Measurements from ENCODE around the gene GOLGA2.
A peak's percentile ranks its signal among the peaks of the same experiment; 100 is the strongest.

Gene GOLGA2

DNA sequence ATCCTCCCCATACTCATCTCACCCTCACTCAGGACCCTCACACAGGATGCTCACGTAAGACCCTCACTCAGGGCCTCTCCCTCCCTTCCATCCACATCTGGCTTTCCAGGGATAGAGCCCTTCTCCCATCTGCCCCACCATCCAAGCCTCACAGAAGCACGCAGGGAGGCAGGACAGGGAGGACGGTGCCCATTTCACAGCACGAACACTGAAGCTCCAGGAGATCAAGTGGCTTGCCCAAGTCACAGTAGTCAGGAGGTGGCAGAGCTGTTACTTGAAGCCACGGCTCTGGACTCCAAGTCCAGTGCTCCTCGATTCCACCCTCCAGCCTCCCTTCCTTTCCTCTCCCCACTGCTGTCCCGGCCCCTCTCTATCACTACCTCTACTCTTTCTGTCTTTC, 50.9 kb downstream of the GOLGA2 start:
- H3K27me3 ChIP-seq (replicated peaks; ENCODE audit: control insufficient read depth, insufficient read depth, low read length, poor library complexity, severe bottlenecking), result no peaks in the 10 kb centered on the region
- H3K27ac ChIP-seq (ENCODE audit: insufficient read depth, low read length, poor library complexity, severe bottlenecking), result no peak overlapping the region
- DNase-seq, result no peak
- no peak overlapping the region for H3K4me3 ChIP-seq (ENCODE audit: insufficient read depth, low read depth, low read length, poor library complexity, severe bottlenecking)
- no peaks in the 10 kb centered on the region for H3K36me3 ChIP-seq (ENCODE audit: control insufficient read depth, insufficient read depth, low read length)
- no peaks in the 10 kb centered on the region for H3K9me3 ChIP-seq (ENCODE audit: control insufficient read depth, low read length)
- no peaks in the 10 kb centered on the region for H3K4me1 ChIP-seq (ENCODE audit: control insufficient read depth, insufficient read depth, low read length, poor library complexity, severe bottlenecking)

DNA sequence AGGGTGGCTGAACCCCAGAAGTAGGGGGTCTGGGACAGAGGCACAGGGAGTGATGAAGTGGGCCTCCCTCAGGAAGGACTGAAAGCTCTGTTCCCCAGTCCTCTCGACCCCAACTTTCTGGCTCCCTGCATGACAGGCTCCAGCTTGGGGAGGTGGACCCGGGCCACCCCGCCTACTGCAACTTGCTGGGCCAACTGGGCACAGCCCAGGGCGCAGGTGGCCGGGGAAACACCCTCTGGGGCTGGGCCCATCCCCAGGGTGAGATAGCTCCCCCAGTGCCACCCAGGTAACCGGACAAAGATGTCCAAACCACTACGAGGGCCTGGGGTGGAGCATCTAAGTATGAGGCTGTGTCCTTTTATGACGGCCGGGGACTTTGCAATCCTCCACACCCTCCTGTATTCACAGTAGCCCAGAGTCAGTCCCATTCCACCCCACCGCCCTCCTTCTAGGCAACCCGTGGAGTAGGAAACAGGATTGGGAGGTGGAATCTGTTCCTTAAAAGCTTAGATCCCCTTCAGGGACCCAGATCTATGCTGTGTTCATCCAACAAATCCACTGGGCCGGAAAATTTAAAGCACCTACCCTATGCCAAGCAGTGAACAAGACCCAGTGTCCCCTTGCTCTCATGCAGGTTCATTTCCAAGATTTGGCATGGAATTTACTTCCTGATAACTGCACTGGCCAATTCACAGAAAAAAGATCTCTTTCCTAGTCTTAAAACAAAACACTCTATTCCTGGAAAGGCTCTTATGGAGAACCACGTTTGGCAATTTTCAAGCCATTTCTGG, 52.7 kb downstream of the GOLGA2 start:
- no peak for DNase-seq
- Histone ChIP-seq H3K4me3 (ENCODE audit: insufficient read depth, low read depth, low read length, poor library complexity, severe bottlenecking) (no peak overlapping the region), H3K27me3 (replicated peaks; ENCODE audit: control insufficient read depth, insufficient read depth, low read length, poor library complexity, severe bottlenecking) (no peaks in the 10 kb centered on the region), H3K36me3 (ENCODE audit: control insufficient read depth, insufficient read depth, low read length) (no peaks in the 10 kb centered on the region), H3K9me3 (ENCODE audit: control insufficient read depth, low read length) (no peaks in the 10 kb centered on the region), H3K27ac (ENCODE audit: insufficient read depth, low read length, poor library complexity, severe bottlenecking) (no peak overlapping the region), H3K4me1 (ENCODE audit: control insufficient read depth, insufficient read depth, low read length, poor library complexity, severe bottlenecking) (peaks cover 7% of the 10 kb centered on the region)

- H3K36me3 ChIP-seq (ENCODE audit: control insufficient read depth, insufficient read depth, low read length), result no peaks in the 10 kb centered on the region
- DNase-seq, result no peak
- H3K4me3 ChIP-seq (ENCODE audit: insufficient read depth, low read depth, low read length, poor library complexity, severe bottlenecking), result no peak overlapping the region
- H3K9me3 ChIP-seq (ENCODE audit: control insufficient read depth, low read length), result no peaks in the 10 kb centered on the region
- H3K27ac ChIP-seq (ENCODE audit: insufficient read depth, low read length, poor library complexity, severe bottlenecking), result no peak overlapping the region
- H3K27me3 ChIP-seq (replicated peaks; ENCODE audit: control insufficient read depth, insufficient read depth, low read length, poor library complexity, severe bottlenecking), result no peaks in the 10 kb centered on the region
- peaks cover 12% of the 10 kb centered on the region for H3K4me1 ChIP-seq (ENCODE audit: control insufficient read depth, insufficient read depth, low read length, poor library complexity, severe bottlenecking)
Measured at GRCh38 chr9:128222026-128222425, 53.8 kb downstream of the GOLGA2 start.

- no peak overlapping the region for H3K4me3 ChIP-seq (ENCODE audit: insufficient read depth, low read depth, low read length, poor library complexity, severe bottlenecking)
- H3K4me1 ChIP-seq (ENCODE audit: control insufficient read depth, insufficient read depth, low read length, poor library complexity, severe bottlenecking), result peaks cover 12% of the 10 kb centered on the region
- no peaks in the 10 kb centered on the region for H3K36me3 ChIP-seq (ENCODE audit: control insufficient read depth, insufficient read depth, low read length)
- H3K27ac ChIP-seq (ENCODE audit: insufficient read depth, low read length, poor library complexity, severe bottlenecking), result no peak overlapping the region
- no peak for DNase-seq
- no peaks in the 10 kb centered on the region for H3K9me3 ChIP-seq (ENCODE audit: control insufficient read depth, low read length)
- no peaks in the 10 kb centered on the region for H3K27me3 ChIP-seq (replicated peaks; ENCODE audit: control insufficient read depth, insufficient read depth, low read length, poor library complexity, severe bottlenecking)
Measured at GRCh38 chr9:128219831-128220230, 56.0 kb downstream of the GOLGA2 start.

DNA sequence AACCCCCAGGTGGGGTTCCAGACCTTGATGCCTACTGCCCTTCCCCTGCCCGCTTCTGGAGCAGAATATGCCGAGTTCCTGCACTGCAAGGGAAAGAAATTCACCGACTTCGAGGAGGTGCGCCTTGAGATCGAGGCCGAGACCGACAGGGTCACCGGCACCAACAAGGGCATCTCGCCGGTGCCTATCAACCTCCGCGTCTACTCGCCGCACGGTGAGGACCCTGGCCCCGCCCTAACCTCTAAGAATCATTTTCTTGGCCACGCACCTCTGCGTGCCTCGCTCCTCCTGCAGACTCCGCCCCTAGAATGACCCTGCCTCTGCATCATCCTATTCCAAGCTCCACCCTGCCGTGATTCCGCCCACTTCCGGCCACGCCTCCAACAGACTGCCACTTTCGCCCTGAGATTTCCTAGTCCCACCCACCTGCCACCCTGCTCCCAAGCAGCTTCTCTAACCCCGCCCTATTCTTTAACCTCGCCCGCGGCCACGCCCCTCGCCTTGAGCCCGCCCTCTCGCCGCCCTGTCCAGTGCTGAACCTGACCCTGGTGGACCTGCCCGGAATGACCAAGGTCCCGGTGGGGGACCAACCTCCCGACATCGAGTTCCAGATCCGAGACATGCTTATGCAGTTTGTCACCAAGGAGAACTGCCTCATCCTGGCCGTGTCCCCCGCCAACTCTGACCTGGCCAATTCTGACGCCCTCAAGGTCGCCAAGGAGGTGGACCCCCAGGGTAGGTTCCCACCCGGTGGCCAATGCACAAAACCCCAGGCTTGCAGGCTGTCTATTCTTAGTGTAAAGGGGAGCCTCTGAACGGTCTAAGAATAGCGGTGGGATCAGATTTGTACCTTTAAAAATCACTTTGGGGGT, 57.1 kb downstream of the GOLGA2 start:
- Histone ChIP-seq H3K4me3 (ENCODE audit: insufficient read depth, low read depth, low read length, poor library complexity, severe bottlenecking) (peak overlapping the region; percentile 53), H3K36me3 (ENCODE audit: control insufficient read depth, insufficient read depth, low read length) (no peaks in the 10 kb centered on the region)
- peak; percentile 84 to 88 (median 87) for DNase-seq

DNA sequence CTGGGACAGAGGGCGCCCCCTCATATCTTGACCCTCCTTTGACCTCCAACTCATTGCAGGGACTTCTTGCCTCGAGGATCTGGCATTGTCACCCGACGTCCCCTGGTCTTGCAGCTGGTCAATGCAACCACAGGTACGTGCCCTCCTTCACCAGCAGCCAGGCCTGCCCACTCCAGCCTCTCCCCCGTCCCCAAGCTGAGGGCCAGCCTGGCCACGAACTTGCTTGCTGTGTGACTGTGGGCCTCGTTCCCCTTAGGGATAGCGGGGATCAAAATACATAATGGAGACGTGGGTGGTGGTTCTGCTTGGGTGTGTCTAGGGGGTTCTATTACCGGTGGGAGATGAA, 57.7 kb downstream of the GOLGA2 start:
- Histone ChIP-seq H3K27me3 (replicated peaks; ENCODE audit: control insufficient read depth, insufficient read depth, low read length, poor library complexity, severe bottlenecking) (no peaks in the 10 kb centered on the region), H3K9me3 (ENCODE audit: control insufficient read depth, low read length) (no peaks in the 10 kb centered on the region), H3K4me3 (ENCODE audit: insufficient read depth, low read depth, low read length, poor library complexity, severe bottlenecking) (peak overlapping the region; percentile 53), H3K4me1 (ENCODE audit: control insufficient read depth, insufficient read depth, low read length, poor library complexity, severe bottlenecking) (peaks cover 12% of the 10 kb centered on the region), H3K27ac (ENCODE audit: insufficient read depth, low read length, poor library complexity, severe bottlenecking) (no peak overlapping the region), H3K36me3 (ENCODE audit: control insufficient read depth, insufficient read depth, low read length) (no peaks in the 10 kb centered on the region)
- DNase-seq, result no peak

More for the DNA sequence above, 57.1 kb downstream of the GOLGA2 start:
- Histone ChIP-seq H3K27ac (ENCODE audit: insufficient read depth, low read length, poor library complexity, severe bottlenecking) (no peak overlapping the region), H3K27me3 (replicated peaks; ENCODE audit: control insufficient read depth, insufficient read depth, low read length, poor library complexity, severe bottlenecking) (no peaks in the 10 kb centered on the region), H3K4me1 (ENCODE audit: control insufficient read depth, insufficient read depth, low read length, poor library complexity, severe bottlenecking) (peaks cover 12% of the 10 kb centered on the region), H3K9me3 (ENCODE audit: control insufficient read depth, low read length) (no peaks in the 10 kb centered on the region)

DNA sequence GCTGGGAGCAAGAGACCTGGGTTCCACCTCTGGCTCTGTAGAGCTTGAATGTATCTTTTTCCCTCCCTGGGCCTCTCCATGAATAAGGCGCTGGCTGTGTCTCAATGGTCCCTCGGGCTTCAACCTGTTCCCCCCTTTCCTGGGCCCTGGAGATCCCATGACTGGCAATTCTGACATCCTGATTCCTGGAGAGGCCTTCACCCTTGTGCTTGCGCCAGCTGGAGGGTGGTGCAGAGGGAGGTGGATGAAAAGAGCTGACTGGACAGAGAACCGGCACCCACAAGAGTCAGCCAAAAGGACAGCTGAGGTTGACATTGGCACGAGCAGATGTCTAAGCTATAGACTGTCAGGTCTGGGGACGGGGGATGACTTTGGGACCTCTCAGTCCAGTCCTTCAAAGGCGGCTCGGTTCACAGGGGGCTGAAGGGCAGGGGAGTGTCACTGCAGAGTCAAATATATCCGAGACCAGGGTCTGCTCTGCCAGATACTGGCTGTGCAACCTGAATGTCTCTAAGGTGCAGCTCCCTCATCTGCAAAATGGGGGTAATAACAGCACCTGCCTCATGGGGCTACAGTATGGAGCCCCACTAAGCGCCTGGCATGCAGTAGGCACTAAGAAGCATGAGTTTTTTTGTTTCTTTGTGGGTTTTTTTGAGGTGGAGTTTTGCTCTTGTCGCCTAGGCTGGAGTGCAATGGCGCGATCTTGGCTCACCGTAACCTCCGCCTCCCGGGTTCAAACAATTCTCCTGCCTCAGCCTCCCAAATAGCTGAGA, 58.8 kb downstream of the GOLGA2 start:
- H3K9me3 ChIP-seq (ENCODE audit: control insufficient read depth, low read length), result no peaks in the 10 kb centered on the region
- H3K4me3 ChIP-seq (ENCODE audit: insufficient read depth, low read depth, low read length, poor library complexity, severe bottlenecking), result no peak overlapping the region
- no peaks in the 10 kb centered on the region for H3K27me3 ChIP-seq (replicated peaks; ENCODE audit: control insufficient read depth, insufficient read depth, low read length, poor library complexity, severe bottlenecking)
- no peak for DNase-seq
- H3K27ac ChIP-seq (ENCODE audit: insufficient read depth, low read length, poor library complexity, severe bottlenecking), result no peak overlapping the region
- peaks cover 12% of the 10 kb centered on the region for H3K4me1 ChIP-seq (ENCODE audit: control insufficient read depth, insufficient read depth, low read length, poor library complexity, severe bottlenecking)
- no peaks in the 10 kb centered on the region for H3K36me3 ChIP-seq (ENCODE audit: control insufficient read depth, insufficient read depth, low read length)

DNA sequence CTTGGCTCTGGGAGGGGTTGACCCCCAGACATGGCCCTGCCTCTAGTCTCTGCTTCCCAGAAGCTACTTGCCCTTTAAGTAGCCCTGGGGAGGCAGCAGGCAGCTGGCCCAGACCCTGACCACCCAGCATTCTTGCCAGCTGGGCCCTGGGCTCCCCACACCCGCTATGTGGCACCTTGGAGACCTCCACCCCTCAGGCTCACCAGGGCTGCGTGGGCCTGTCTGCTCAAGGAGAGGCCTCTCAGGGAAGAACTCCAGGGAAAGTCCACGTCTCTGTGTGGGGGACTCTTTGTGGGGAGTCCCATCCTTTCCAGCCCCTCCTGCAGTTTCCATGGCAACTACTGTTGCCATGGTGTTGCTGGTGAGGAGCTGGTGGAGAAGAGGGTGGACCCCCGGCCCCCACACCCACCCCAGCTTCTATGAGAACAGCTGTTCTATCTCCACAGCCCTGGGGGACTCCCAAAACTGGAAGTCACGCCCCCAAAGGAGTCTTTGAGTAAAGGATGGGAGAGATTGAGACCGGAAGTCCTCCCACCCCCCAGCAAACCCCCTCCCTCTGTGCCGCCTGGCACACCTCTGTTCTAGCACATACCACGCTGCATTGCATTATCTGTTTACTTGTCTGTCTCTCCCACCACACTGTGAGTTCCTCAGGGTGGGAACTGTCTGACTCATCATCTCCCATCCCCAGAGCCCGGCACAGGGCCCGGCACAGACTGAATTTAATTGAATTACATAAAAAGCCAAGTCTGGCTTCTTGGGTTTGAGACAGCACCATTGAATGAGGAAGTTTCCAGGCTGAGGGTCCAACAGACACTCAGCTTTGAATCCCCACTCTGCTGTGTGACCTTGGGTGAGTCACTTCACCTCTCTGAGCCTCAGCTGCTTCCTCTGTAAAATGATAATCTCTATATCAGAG, 60.1 kb downstream of the GOLGA2 start:
- no peaks in the 10 kb centered on the region for H3K9me3 ChIP-seq (ENCODE audit: control insufficient read depth, low read length)
- H3K27me3 ChIP-seq (replicated peaks; ENCODE audit: control insufficient read depth, insufficient read depth, low read length, poor library complexity, severe bottlenecking), result no peaks in the 10 kb centered on the region
- H3K4me3 ChIP-seq (ENCODE audit: insufficient read depth, low read depth, low read length, poor library complexity, severe bottlenecking), result no peak overlapping the region
- H3K27ac ChIP-seq (ENCODE audit: insufficient read depth, low read length, poor library complexity, severe bottlenecking), result no peak overlapping the region
- no peak for DNase-seq
- peaks cover 12% of the 10 kb centered on the region for H3K4me1 ChIP-seq (ENCODE audit: control insufficient read depth, insufficient read depth, low read length, poor library complexity, severe bottlenecking)
- no peaks in the 10 kb centered on the region for H3K36me3 ChIP-seq (ENCODE audit: control insufficient read depth, insufficient read depth, low read length)
